Measurements from ENCODE around the gene HHAT. TPM values are rescaled to one million over a fixed set of nuclear protein-coding genes. Genes with fewer than 3 reads are reported as not detected.

HHAT gene
- total RNA-seq, 4 donors from 2014 or later = 2.2 to 11.6 (median 7.3) TPM

GRCh38 chr1:210294999-210295745 lies 33.5 kb upstream of the HHAT start:
- Histone ChIP-seq H3K36me3 (no peaks in the 10 kb centered on the region), H3K4me1 (peaks cover 16 to 41% (median 22%) of the 10 kb centered on the region in 4 donors), H3K4me3 (no peak overlapping the region), H3K27ac (peak overlapping the region; percentile 44 to 87 (median 58)), H3K9me3 (no peaks in the 10 kb centered on the region), H3K27me3 (peaks cover 31% of the 10 kb centered on the region)
- peak; percentile 17 for DNase-seq
- in situ Hi-C loops (cut with MboI; ENCODE audit: low pct_ligation_motif_present in 1 of 4, low pct_unique_long_range_greater_than_20kb in 1 of 4, low sequenced_read_pairs in 3 of 4) = no loop called here
- TF ChIP-seq POLR2AphosphoS5 (IDR thresholded peaks at IDR 0.05) = no peak
- TF ChIP-seq CTCF (IDR thresholded peaks at IDR 0.05) = no peak
- no peak for TF ChIP-seq POLR2A (IDR thresholded peaks at IDR 0.05)
- TF ChIP-seq EP300 (IDR thresholded peaks at IDR 0.05; ENCODE audit: low read depth) = no peak
- intact Hi-C loops (cut with DNase I; ENCODE audit: low total_unique reads) = loop anchor here (5.0 kb wide), 1 partner anchor 58 kb away; no protein-coding TSS in a partner anchor
- WGBS, 2 donors (ENCODE audit: low coverage in 1 of 2) = 60 to 66% methylated on average over 1 to 10 of the region's 10 CpGs

GRCh38 chr1:210296682-210297081 lies 32.0 kb upstream of the HHAT start:
- Histone ChIP-seq H3K9me3 (no peaks in the 10 kb centered on the region), H3K4me1 (peaks cover 16 to 41% (median 22%) of the 10 kb centered on the region in 4 donors), H3K27ac (no peak overlapping the region), H3K36me3 (no peaks in the 10 kb centered on the region), H3K27me3 (peaks cover 16% of the 10 kb centered on the region), H3K4me3 (no peak overlapping the region)
- intact Hi-C loops (cut with DNase I; ENCODE audit: low total_unique reads) (no loop called here), in situ Hi-C loops (cut with MboI; ENCODE audit: low pct_ligation_motif_present in 1 of 4, low pct_unique_long_range_greater_than_20kb in 1 of 4, low sequenced_read_pairs in 3 of 4) (no loop called here)
- TF ChIP-seq EP300 (IDR thresholded peaks at IDR 0.05; ENCODE audit: low read depth) (no peak), CTCF (IDR thresholded peaks at IDR 0.05) (no peak), POLR2AphosphoS5 (IDR thresholded peaks at IDR 0.05) (no peak), POLR2A (IDR thresholded peaks at IDR 0.05) (no peak)
- 93% methylated on average over 3 of the region's 3 CpGs; no CpG with 5 or more reads in 1 of the 2 donors for WGBS, 2 donors (ENCODE audit: low coverage in 1 of 2)
- DNase-seq = no peak

GRCh38 chr1:210298296-210298695 lies 30.4 kb upstream of the HHAT start:
- intact Hi-C loops (cut with DNase I; ENCODE audit: low total_unique reads) = no loop called here
- H3K27ac ChIP-seq = no peak overlapping the region
- TF ChIP-seq EP300 (IDR thresholded peaks at IDR 0.05; ENCODE audit: low read depth) = no peak
- no peak for TF ChIP-seq POLR2A (IDR thresholded peaks at IDR 0.05)
- TF ChIP-seq POLR2AphosphoS5 (IDR thresholded peaks at IDR 0.05) = no peak
- no peak for TF ChIP-seq CTCF (IDR thresholded peaks at IDR 0.05)
- peaks cover 5 to 26% (median 10%) of the 10 kb centered on the region in 4 donors for H3K4me1 ChIP-seq
- no peak overlapping the region for H3K4me3 ChIP-seq
- WGBS, 2 donors (ENCODE audit: low coverage in 1 of 2) = 60 to 87% methylated on average over 1 to 7 of the region's 7 CpGs
- no peaks in the 10 kb centered on the region for H3K36me3 ChIP-seq
- in situ Hi-C loops (cut with MboI; ENCODE audit: low pct_ligation_motif_present in 1 of 4, low pct_unique_long_range_greater_than_20kb in 1 of 4, low sequenced_read_pairs in 3 of 4) = no loop called here
- no peak for DNase-seq
- no peaks in the 10 kb centered on the region for H3K9me3 ChIP-seq
- H3K27me3 ChIP-seq = peaks cover 5% of the 10 kb centered on the region

GRCh38 chr1:210298936-210299335 lies 29.8 kb upstream of the HHAT start:
- Histone ChIP-seq H3K36me3 (no peaks in the 10 kb centered on the region), H3K4me1 (peaks cover 0 to 20% (median 10%) of the 10 kb centered on the region in 4 donors), H3K9me3 (no peaks in the 10 kb centered on the region), H3K27me3 (peaks cover 5% of the 10 kb centered on the region), H3K27ac (no peak overlapping the region), H3K4me3 (no peak overlapping the region)
- TF ChIP-seq EP300 (IDR thresholded peaks at IDR 0.05; ENCODE audit: low read depth) = no peak
- TF ChIP-seq POLR2A (IDR thresholded peaks at IDR 0.05) = no peak
- TF ChIP-seq POLR2AphosphoS5 (IDR thresholded peaks at IDR 0.05) = no peak
- TF ChIP-seq CTCF (IDR thresholded peaks at IDR 0.05) = no peak
- intact Hi-C loops (cut with DNase I; ENCODE audit: low total_unique reads) = no loop called here
- DNase-seq = no peak
- in situ Hi-C loops (cut with MboI; ENCODE audit: low pct_ligation_motif_present in 1 of 4, low pct_unique_long_range_greater_than_20kb in 1 of 4, low sequenced_read_pairs in 3 of 4) = no loop called here

All from transverse colon (tissue), 4 donors.